OCI-M1 (cell line): ENCODE results near the gene MUC6.

Source experiments
- DNase-seq: peaks from one replicate; lab custom pipeline; 2025; lab: John Stamatoyannopoulos, UW

Gene MUC6

GRCh38 chr11:1009371-1009770 lies 27.1 kb downstream of the MUC6 start:
- no peak for DNase-seq

GRCh38 chr11:1008803-1009145 lies 27.7 kb downstream of the MUC6 start:
- no peak for DNase-seq

DNA sequence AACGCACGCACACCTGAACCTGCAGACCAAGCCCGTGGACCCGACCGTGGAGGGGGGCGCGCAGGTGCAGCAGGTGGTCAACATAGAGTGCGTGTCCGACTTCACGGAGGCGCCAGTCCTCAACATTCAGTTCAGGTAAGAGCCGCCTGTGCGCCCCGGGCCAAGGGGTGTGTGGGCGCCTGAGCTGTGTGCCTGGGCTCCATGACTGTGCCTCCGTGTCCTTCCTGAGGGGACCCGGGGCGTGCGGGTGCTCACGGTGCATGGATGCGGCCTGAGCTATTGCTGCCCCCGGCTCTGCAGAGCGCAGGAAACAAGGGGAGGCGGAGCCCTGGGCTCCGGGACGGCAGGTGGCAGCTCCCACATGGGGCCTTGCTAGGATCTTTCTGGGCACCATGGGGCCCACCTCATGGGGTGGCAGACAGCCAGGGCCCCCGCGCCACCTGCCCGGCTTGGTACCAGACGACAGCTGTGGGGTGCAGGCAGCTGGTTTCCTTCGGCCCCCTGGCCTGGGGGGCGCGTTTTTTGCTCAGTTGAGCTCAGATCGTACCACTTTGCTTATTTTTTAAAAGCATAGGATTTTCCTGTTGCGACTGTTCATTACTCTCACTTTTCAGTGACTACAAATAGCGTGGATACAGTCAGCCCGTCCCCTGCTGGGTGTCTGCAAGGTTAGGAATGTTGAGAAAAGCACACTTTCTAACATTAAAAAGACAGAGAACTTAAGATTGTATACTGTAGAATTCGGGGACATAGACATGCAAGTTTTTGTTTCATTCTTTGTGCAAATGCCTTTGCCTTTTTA lies 28.3 kb downstream of the MUC6 start:
- DNase-seq: no peak

- no peak for DNase-seq
These were observed 29.2 kb downstream of the MUC6 start for GRCh38 chr11:1007279-1007678.

DNA sequence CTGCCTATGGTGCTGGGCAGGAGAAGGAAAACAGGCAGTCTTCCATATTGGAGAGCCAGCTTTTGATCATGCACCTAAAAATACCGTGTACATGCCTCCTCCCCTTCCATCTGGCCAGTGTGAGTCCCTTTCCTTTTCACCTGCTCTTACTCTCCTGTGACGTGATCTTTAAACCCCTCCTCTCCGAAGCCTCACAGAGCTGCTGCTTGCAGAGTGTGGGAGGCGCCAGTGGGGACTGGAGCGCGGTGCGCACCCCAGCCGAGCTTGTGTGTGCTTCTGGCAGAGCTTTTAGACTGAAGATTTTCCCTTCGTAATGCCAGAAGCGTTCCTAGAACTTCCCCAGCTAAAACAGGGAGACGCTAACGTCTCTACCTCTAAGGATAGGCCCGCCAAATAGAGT lies 29.8 kb downstream of the MUC6 start:
- no peak for DNase-seq

- no peak for DNase-seq
These were observed 30.6 kb downstream of the MUC6 start for GRCh38 chr11:1005928-1006327.

DNA sequence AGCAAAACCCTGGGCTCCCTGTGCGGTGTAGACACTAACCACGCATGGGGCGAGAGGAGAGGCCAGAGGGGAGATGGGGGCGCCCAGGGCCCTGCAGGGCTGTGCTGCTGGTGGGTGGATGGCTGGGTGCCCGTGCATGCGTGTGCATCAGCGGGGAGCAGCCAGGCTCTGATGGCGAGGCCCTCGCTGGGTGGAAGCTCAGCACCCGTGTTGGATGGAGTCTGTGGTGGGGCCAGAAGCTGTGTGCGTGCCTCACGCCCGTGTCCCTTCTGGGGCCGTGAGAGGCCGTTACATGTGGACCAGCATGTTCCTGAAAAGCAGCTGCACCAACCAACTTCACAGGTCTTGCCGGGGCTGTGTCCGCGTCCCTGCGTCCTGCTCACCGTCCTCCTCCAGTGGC lies 33.4 kb downstream of the MUC6 start:
- DNase-seq: no peak

GRCh38 chr11:1002406-1002984 lies 34.0 kb downstream of the MUC6 start:
- DNase-seq: no peak

DNA sequence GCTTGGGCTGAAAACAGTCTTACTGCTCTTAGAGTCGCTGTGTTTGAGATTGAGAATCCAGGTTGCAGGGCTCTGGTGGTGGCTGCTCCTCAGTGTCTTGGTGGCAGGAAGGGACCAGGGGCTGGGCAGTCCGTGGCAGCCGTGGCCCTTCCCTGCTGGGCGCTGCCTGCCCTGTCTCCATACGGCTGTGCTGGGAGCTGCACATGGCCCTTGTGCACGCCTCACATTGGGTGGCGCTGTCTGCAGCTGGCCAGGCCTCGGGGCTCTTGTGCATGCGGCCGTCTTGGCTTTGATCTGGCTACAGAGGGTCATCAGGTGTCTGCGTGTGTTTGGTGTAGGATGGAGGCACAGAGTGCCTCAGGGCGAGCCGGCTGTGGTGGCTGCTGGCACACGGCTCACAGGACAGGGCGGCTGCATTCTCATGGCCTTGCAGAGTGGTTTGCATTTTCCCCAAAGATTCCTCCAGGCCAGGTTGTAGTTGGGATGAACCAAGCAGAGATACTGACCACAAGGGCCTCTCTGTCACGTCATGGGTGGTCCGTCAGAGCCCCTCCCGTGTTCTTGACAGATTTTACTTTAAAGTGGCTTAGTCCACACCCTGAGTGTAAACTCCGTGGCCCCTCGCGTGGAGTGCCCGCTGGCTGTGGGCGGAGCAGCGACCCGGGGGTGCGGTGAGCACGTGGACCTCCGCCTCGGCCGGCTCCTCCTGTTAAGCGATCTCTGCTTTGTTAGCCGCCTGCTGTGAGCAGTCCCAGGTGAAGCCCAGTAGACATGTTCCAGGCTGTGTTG lies 34.7 kb downstream of the MUC6 start:
- no peak for DNase-seq

DNA sequence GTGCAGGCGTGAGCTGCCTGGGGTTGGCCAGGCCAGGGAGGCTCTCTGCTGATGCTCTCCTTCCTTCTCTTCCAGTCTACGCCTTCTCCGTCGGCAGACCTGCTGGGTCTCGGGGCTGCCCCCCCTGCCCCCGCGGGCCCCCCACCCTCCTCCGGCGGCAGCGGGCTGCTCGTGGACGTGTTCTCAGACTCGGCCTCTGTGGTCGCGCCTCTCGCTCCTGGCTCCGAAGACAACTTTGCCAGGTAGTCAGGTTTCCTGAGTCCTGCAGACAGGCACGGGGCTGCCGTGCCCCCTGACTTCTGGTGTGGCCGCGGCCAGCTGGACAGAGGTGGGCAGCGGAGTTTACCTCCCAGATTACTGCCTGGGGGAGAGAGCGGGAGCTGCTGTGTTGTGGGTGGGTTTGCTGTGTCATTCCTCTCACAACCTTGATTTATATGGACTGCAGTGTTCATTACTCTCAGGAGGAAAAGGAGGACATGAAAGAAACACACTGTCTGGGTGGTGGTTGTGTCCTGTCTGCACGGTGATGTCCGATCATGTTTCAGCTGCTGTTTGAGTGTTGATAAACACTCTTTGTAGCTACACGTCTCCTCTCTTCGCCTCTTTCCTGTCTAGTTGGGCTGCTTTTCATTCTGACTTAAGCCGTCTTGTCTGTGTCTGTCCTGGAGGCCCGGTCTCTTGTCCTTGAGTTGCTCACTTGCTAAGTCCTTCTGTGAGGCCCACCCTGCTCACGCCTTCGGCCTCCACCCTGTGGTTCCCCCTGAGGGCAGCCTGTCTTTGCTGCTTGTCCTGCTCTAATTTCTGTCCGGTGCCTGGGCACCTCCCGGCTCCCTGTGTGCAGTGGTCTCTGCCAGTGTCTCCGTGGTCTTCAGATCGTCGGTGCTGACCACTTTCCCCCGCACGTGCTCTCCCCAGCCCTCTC lies 35.9 kb downstream of the MUC6 start:
- DNase-seq: no peak

DNA sequence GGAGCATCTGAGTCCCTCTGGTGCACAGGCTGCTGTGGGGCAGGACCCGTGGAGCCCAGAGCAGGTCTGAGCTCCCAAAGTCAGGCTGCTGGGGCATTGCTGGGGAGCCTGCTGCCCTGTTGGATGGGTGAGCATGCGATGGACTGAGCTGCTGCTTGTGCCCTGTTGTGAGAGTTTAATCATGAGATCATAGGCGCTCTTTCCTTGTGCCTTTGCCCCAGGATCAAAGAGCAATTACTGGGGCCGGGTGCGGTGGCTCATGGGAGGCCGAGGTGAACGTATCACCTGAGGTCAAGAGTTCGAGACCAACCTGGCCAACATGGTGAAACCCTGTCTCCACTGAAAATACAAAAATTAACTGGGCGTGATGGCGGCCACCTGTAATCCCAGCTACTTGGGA lies 37.5 kb downstream of the MUC6 start:
- no peak for DNase-seq

- no peak for DNase-seq
These were observed 38.6 kb downstream of the MUC6 start for GRCh38 chr11:997907-998306.

GRCh38 chr11:996681-997080 lies 39.8 kb downstream of the MUC6 start:
- no peak for DNase-seq

- no peak for DNase-seq
These were observed 40.6 kb downstream of the MUC6 start for GRCh38 chr11:995752-996420.

DNA sequence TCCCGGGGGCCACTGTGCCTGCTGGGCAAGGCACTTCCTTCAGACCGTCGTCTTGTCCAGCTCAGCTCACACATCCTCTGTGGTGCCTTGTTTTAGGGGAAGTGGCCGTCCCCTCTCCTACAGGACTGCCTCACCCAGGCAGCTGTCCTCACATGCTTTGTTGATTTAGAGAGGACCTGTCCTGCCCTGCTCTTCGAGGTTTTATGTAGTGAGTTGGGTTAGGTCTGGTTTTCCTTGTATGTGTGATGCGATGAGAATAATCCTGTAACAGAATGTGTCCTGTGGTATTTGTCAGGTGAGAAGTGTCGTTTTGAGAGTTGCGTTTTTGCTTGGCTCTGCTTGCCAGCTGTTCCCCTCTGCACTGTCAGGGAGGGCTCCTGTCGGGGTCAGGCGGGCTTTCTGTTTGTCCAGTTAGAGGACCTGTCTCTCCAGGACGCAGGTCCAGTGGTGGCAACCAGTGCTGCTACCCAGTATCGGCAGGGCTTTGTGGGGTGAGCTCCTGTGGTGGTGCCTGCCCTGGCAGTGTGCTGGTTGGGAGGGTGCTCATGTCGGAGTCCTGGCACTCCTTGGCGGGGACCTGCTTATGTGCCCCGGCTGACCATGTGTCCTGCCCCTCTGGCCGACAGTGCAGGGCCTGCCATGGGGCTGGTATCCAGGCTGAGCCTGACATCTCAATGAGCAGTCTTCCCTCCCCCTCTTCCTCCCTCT lies 41.3 kb downstream of the MUC6 start:
- DNase-seq: no peak

DNA sequence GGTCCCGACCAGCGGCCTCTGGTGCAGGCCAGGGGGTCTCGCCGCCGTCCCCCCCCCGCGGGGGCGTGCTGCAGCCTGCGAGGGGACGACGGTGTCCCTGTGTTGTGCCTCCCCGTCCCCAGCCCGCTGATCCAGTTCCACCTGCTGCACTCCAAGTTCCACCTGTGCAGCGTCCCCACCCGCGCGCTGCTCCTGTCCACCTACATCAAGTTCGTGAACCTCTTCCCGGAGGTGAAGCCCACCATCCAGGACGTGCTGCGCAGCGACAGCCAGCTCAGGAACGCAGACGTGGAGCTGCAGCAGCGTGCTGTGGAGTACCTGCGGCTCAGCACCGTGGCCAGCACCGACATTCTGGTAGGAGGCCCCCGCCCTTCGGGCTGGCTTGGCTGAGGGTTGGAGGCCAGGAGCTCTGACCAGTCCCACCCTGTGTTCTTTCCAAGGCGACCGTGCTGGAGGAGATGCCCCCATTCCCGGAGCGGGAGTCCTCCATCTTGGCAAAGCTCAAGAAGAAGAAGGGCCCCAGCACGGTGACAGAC lies 42.8 kb downstream of the MUC6 start:
- no peak for DNase-seq

DNA sequence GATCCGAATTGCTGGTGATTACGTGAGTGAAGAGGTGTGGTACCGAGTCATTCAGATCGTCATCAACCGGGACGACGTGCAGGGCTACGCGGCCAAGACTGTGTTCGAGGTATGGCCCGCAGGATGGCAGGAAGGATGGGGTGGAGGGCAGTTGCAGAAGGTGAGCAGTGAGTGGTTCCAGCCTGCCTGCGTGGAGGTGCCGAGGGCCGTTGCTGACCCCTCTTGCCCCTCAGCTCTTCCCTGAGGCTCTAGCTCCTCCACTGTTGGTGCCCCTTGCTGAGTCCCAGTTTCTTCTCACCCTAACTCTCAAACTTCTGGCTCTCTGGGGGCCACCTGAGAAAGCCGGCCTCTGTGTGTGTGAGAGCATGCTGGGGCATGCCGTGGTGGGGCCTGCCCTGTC lies 43.9 kb downstream of the MUC6 start:
- DNase-seq: no peak

DNA sequence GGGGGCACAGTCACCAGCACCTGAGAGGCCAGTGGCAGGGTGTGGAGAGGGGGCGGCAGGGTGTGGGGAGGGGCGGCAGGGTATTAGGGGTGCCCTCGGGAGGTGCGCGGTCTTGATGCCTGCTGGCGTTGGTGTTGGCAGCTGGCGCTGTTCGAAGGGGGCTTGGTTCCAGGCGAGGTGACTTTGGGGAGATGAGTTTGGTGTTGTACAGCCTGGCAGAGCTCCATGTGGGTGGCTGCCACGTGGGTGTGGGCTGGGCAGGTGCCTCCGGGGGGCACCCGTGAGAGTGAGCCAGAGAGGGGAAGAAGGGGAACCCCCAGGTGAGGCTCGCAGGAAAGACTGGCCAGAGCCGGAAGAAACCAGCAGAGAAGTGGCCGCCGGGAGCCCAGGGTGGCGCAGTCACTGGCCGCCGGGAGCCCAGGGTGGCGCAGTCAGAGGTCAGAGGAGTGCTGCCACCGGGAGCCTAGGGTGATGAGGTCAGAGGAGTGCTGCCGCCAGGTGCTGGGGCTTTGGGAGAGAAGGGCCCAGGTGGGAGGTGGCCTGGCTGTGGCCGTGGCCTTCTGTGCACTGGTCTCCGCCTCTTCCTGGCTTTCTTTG lies 44.7 kb downstream of the MUC6 start:
- DNase-seq: no peak

- DNase-seq: no peak
These were observed 45.5 kb downstream of the MUC6 start for GRCh38 chr11:991034-991433.

GRCh38 chr11:990101-990500 lies 46.4 kb downstream of the MUC6 start:
- no peak for DNase-seq
